Testis (tissue), 3 donors: ENCODE measurements around the gene WDR88. TPM values are rescaled to one million over a fixed set of nuclear protein-coding genes. Genes with fewer than 3 reads are reported as not detected.
"Not testable (repeated sequence)": the region's sequence is repeated elsewhere in the genome, so short reads cannot be mapped to it uniquely, and the experiment has no call there.

Source experiments
- DNase-seq: peaks from one replicate; pipeline ENCODE4 v3.0.0-alpha.2; 2019
- H3K27ac ChIP-seq, 2 donors: fragments of 200-600 bp; sonication (generic); one replicate each; pipeline ENCODE4 v1.5.1; 2019
- H3K27me3 ChIP-seq: fragments of 200-600 bp; sonication (generic); one replicate; pipeline ENCODE4 v1.5.1; 2019
- H3K36me3 ChIP-seq: fragments of 200-600 bp; sonication (generic); one replicate; pipeline ENCODE4 v1.5.1; 2017; ENCODE audit warnings: low read depth; ENCODE audit errors: missing control alignments
- H3K4me1 ChIP-seq: fragments of 200-600 bp; sonication (generic); one replicate; pipeline ENCODE4 v1.5.1; 2019
- H3K4me3 ChIP-seq, 2 donors: fragments of 200-600 bp; sonication (generic); one replicate each; pipeline ENCODE4 v1.5.1; 2017 to 2019
- H3K9me3 ChIP-seq: fragments of 200-600 bp; sonication (generic); one replicate; pipeline ENCODE4 v1.5.1; 2017
- CTCF ChIP-seq, 3 experiments: fragments of 450-650 bp in 2 of 3; fragments of 200-600 bp in 1 of 3; sonication (generic) in 1 of 3; IDR thresholded peaks; one replicate each; pipeline ENCODE4 v1.5.1; 2016 to 2019; ENCODE audit warnings: antibody characterized with exemption in 3 of 3, mild to moderate bottlenecking in 2 of 3, moderate library complexity in 1 of 3
- POLR2A ChIP-seq: fragments of 450-650 bp; IDR thresholded peaks from one replicate; pipeline ENCODE4 v1.6.1; 2017; ENCODE audit warnings: antibody characterized with exemption, mild to moderate bottlenecking, moderate library complexity
- WGBS, 2 donors: methylation state at CpG; one replicate each; pipeline ENCODE4 v1.1.5; 2018; 5-methylcytosine and 5-hydroxymethylcytosine counted together
- intact Hi-C: fragments of 100-400 bp; cut with DNase I; formaldehyde crosslinking; loops from one replicate; pipeline ENCODE4 v1.15.1; 2023; ENCODE audit warnings: low total_unique reads
- polyA plus RNA-seq: library from polyadenylated mRNA; stranded (reverse); fragments of 350-450 nt; fragmentation: Illumina TruSeq; extraction: RNeasy Lipid Tissue Mini Kit (QIAGEN cat#74804); gene quantifications from one replicate; pipeline ENCODE4 v1.2.3, GENCODE V29; 2014; ENCODE audit warnings: low read depth, low replicate concordance; ENCODE audit not compliant: insufficient read depth
- total RNA-seq, 2 donors: library from RNA; depleted of rRNA; stranded (reverse); fragments of >200 nt; gene quantifications; one replicate each; pipeline ENCODE4 v1.2.3, GENCODE V29; 2016

Gene WDR88
- total and polyA plus RNA-seq, 3 donors from 2014 or later = 5.0 to 15.3 (median 8.9) TPM

GRCh38 chr19:33186431-33187182 lies 54.7 kb downstream of the WDR88 start:
- Histone ChIP-seq H3K27ac (no peak overlapping the region), H3K27me3 (no peaks in the 10 kb centered on the region), H3K4me3 (no peak overlapping the region), H3K36me3 (no peaks in the 10 kb centered on the region), H3K4me1 (no peaks in the 10 kb centered on the region), H3K9me3 (no peaks in the 10 kb centered on the region)
- DNase-seq = no peak
- intact Hi-C loops = no loop called here
- 58 to 72% methylated on average over 11 of the region's 11 CpGs for WGBS, 2 donors
- TF ChIP-seq CTCF (IDR thresholded peaks at IDR 0.05) = no peak
- no peak for TF ChIP-seq POLR2A

GRCh38 chr19:33187183-33187540 lies 55.2 kb downstream of the WDR88 start:
- DNase-seq = no peak
- no peaks in the 10 kb centered on the region for H3K27me3 ChIP-seq
- WGBS, 2 donors = 58 to 71% methylated on average over 8 of the region's 8 CpGs
- TF ChIP-seq CTCF (IDR thresholded peaks at IDR 0.05) = no peak
- no peak for TF ChIP-seq POLR2A
- no peaks in the 10 kb centered on the region for H3K9me3 ChIP-seq
- no peak overlapping the region for H3K27ac ChIP-seq
- no peak overlapping the region for H3K4me3 ChIP-seq
- no peaks in the 10 kb centered on the region for H3K36me3 ChIP-seq
- H3K4me1 ChIP-seq = no peaks in the 10 kb centered on the region
- intact Hi-C loops = no loop called here

- H3K27ac ChIP-seq = no peak overlapping the region
- TF ChIP-seq CTCF (IDR thresholded peaks at IDR 0.05) = no peak
- no peak for TF ChIP-seq POLR2A
- WGBS, 2 donors = 0 to 43% methylated on average over 1 of the region's 1 CpG
- intact Hi-C loops = no loop called here
- H3K4me1 ChIP-seq = no peaks in the 10 kb centered on the region
- no peaks in the 10 kb centered on the region for H3K27me3 ChIP-seq
- H3K9me3 ChIP-seq = no peaks in the 10 kb centered on the region
- DNase-seq = no peak
- no peaks in the 10 kb centered on the region for H3K36me3 ChIP-seq
- no peak overlapping the region for H3K4me3 ChIP-seq
Observed at GRCh38 chr19:33189453-33189852, 57.5 kb downstream of the WDR88 start.

GRCh38 chr19:33191092-33191491 lies 59.2 kb downstream of the WDR88 start:
- H3K4me1 ChIP-seq, H3K4me3 ChIP-seq, H3K9me3 ChIP-seq, H3K27ac ChIP-seq, H3K36me3 ChIP-seq, H3K27me3 ChIP-seq, DNase-seq, intact Hi-C loops: not testable (repeated sequence)
- 90 to 95% methylated on average over 4 of the region's 4 CpGs for WGBS, 2 donors

GRCh38 chr19:33191501-33191900 lies 59.6 kb downstream of the WDR88 start:
- H3K9me3 ChIP-seq = no peaks in the 10 kb centered on the region
- no peak for TF ChIP-seq POLR2A
- no peak for TF ChIP-seq CTCF (IDR thresholded peaks at IDR 0.05)
- peaks cover 8% of the 10 kb centered on the region for H3K4me1 ChIP-seq
- intact Hi-C loops = no loop called here
- no peak overlapping the region for H3K4me3 ChIP-seq
- no peaks in the 10 kb centered on the region for H3K27me3 ChIP-seq
- no peak overlapping the region for H3K27ac ChIP-seq
- no peak for DNase-seq
- WGBS, 2 donors = 96 to 98% methylated on average over 4 to 6 of the region's 6 CpGs
- no peaks in the 10 kb centered on the region for H3K36me3 ChIP-seq
